HepG2 (cell line): ENCODE measurements around the gene LBR. TPM values are rescaled to one million over a fixed set of nuclear protein-coding genes. Genes with fewer than 3 reads are reported as not detected.

ENCODE experiments used
- CHD2 ChIP-seq: IDR thresholded peaks from 2 replicates; pipeline ENCODE4 v1.6.1; 2011; ENCODE audit warnings: low read depth, low read length, improper control_type of control experiment
- HDAC6 ChIP-seq: fragments of 200-600 bp; sonication (generic); IDR thresholded peaks from 2 replicates; pipeline ENCODE4 v1.7.0; 2017; ENCODE audit warnings: mild to moderate bottlenecking, antibody characterized with exemption, low read length, low read depth
- KLF13 ChIP-seq: sonication (generic); formaldehyde crosslinking; IDR thresholded peaks from 2 replicates; pipeline ENCODE4 v1.4.0; 2020; ENCODE audit warnings: mild to moderate bottlenecking, missing genetic modification reagents
- MAZ ChIP-seq, 2 experiments: sonication (generic) in 1 of 2; formaldehyde crosslinking in 1 of 2; IDR thresholded peaks; 2 replicates each; pipeline versions ENCODE4 v1.5.0 to v1.6.1; 2012 to 2020; ENCODE audit warnings: low read depth in 2 of 2, mild to moderate bottlenecking in 2 of 2, borderline replicate concordance in 1 of 2, improper control_type of control experiment in 1 of 2, low read length in 1 of 2, missing genetic modification reagents in 1 of 2, moderate library complexity in 1 of 2
- MLLT10 ChIP-seq: sonication (generic); formaldehyde crosslinking; IDR thresholded peaks from 2 replicates; pipeline ENCODE4 v1.4.0; 2020; ENCODE audit warnings: missing genetic modification reagents
- MTF1 ChIP-seq: sonication (generic); formaldehyde crosslinking; IDR thresholded peaks from 2 replicates; pipeline ENCODE4 v1.5.0; 2020; ENCODE audit warnings: missing genetic modification reagents
- NFIC ChIP-seq: IDR thresholded peaks from 2 replicates; pipeline ENCODE4 v1.6.1; 2012; ENCODE audit warnings: mild to moderate bottlenecking, low read length, inconsistent platforms
- NRL ChIP-seq: sonication (generic); formaldehyde crosslinking; IDR thresholded peaks from 2 replicates; pipeline ENCODE4 v1.5.0; 2020; ENCODE audit warnings: missing genetic modification reagents, mild to moderate bottlenecking, moderate library complexity, borderline replicate concordance
- REPIN1 ChIP-seq: sonication (generic); formaldehyde crosslinking; IDR thresholded peaks from 2 replicates; pipeline ENCODE4 v1.8.0; 2022; ENCODE audit warnings: missing genetic modification reagents, low read depth, mild to moderate bottlenecking, borderline replicate concordance
- SMARCC2 ChIP-seq: fragments of 450-650 bp; IDR thresholded peaks from 2 replicates; pipeline ENCODE4 v1.6.1; 2017; ENCODE audit warnings: antibody characterized with exemption, mild to moderate bottlenecking
- TFDP2 ChIP-seq: sonication (generic); formaldehyde crosslinking; IDR thresholded peaks from 2 replicates; pipeline ENCODE4 v1.4.0; 2020; ENCODE audit warnings: missing genetic modification reagents
- ZNF446 ChIP-seq: sonication (generic); formaldehyde crosslinking; IDR thresholded peaks from 2 replicates; pipeline ENCODE4 v1.5.0; 2020; ENCODE audit warnings: mild to moderate bottlenecking, missing genetic modification reagents
- ZNF598 ChIP-seq: sonication (generic); formaldehyde crosslinking; IDR thresholded peaks from 2 replicates; pipeline ENCODE4 v1.5.1; 2020; ENCODE audit warnings: mild to moderate bottlenecking, missing genetic modification reagents, borderline replicate concordance
- ZNF619 ChIP-seq: sonication (generic); formaldehyde crosslinking; IDR thresholded peaks from 2 replicates; pipeline ENCODE4 v1.4.0; 2020; ENCODE audit warnings: mild to moderate bottlenecking, missing genetic modification reagents
- ZNF670 ChIP-seq: sonication (generic); formaldehyde crosslinking; IDR thresholded peaks from 2 replicates; pipeline ENCODE4 v1.8.0; 2022; ENCODE audit warnings: mild to moderate bottlenecking, missing genetic modification reagents, borderline replicate concordance
- ZNF879 ChIP-seq: sonication (generic); formaldehyde crosslinking; IDR thresholded peaks from 2 replicates; pipeline ENCODE4 v1.8.1; 2023; ENCODE audit warnings: missing genetic modification reagents
- ZZZ3 ChIP-seq: sonication (generic); formaldehyde crosslinking; IDR thresholded peaks from 2 replicates; pipeline ENCODE4 v1.4.0; 2020; ENCODE audit warnings: missing genetic modification reagents, mild to moderate bottlenecking, borderline replicate concordance
- polyA plus RNA-seq, 8 experiments: library from polyadenylated mRNA; depleted of rRNA in 3 of 8; stranded (reverse) in 7 of 8; unstranded in 1 of 8; fragments of >200 nt; fragmentation: Illumina TruSeq in 4 of 8; extraction: Trizol in 4 of 8; gene quantifications; 2 replicates each; pipeline versions ENCODE4 v1.2.1 to v1.2.3, GENCODE V29; 2011 to 2016; ENCODE audit warnings: low read depth in 4 of 8, missing spikeins in 1 of 8, mixed read lengths in 1 of 8; ENCODE audit not compliant: insufficient read depth in 1 of 8
- total RNA-seq, 5 experiments: library from RNA; depleted of rRNA; stranded (reverse); fragments of >200 nt; fragmentation: Illumina TruSeq; extraction: Trizol; gene quantifications; 2 replicates each; pipeline ENCODE4 v1.2.3, GENCODE V29; 2016; ENCODE audit warnings: low read depth in 1 of 5
- TF ChIP-seq, protein P1 (sequence below): sonication (generic); formaldehyde crosslinking; IDR thresholded peaks from 2 replicates; pipeline ENCODE4 v1.9.0; 2021; ENCODE audit warnings: missing genetic modification reagents, borderline replicate concordance
- TF ChIP-seq, protein P2 (sequence below): IDR thresholded peaks from 2 replicates; pipeline ENCODE4 v1.6.1; 2016; ENCODE audit warnings: low read depth, missing genetic modification reagents, missing compliant biosample characterization

The LBR gene
- total and polyA plus RNA-seq, 2 of the 13 experiments (the other 11 are each of a cell fraction or from before 2014, with no cell fraction given), result 38.9 to 76.7 TPM

DNA sequence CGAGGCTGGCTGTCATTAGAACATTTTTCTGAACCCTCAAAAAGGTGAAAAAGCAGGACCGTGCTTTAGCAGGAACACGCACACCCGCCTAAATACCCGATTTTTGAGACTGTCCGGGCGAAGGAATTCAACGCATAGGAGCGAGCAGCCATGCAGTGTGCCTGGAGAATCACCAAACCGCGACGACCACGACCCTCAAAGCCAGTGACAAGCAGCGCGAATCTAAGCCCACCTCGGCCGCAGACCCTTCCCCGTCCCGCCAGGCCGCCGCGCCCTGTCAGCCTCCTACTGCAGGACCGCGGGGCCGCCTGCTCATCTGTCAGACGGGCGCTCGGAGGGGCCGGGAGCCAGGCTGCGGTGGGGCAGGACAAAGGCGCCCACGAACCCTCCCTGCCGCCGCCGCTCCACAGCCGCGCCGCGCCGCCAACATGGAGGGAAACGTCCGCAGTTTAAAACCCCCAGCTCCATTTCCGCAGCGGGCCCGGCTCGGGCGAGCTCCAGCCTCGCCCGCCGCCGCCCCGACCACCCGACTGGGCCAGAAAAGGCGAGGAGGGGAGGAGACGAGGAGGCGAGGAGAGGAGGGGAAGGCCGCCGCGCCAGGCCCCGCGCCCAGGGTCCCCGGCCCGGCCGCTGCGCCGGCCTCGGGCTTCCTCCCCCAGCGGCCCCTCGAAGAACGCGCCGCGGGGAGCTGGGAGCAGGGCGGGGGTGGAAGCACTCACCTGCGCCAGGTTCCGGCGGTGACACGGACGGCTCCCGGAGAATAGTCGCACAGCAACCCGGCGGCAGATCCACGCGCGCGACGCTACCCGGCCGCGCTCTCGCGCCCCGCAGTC, at the start of gene LBR (continued):
- TF ChIP-seq ZZZ3 (no peak), NRL (CRISPR knock-in tag) (no peak), ZNF598 (CRISPR knock-in tag) (no peak), MAZ (IDR thresholded peaks at IDR 0.05; ENCODE audit: borderline replicate concordance, low read depth, low read length) (no peak), MAZ (CRISPR knock-in tag; IDR thresholded peaks at IDR 0.05; ENCODE audit: low read depth) (no peak), CHD2 (no peak), ZNF879 (CRISPR knock-in tag) (peak; percentile 42), REPIN1 (CRISPR knock-in tag) (no peak), HDAC6 (no peak), MLLT10 (CRISPR knock-in tag) (no peak), SMARCC2 (no peak), ZNF619 (CRISPR knock-in tag) (no peak), ZNF446 (CRISPR knock-in tag) (no peak), ZNF670 (CRISPR knock-in tag) (0 out of 2 replicates have a peak, but pooled peaks have one; percentile 86), NFIC (no peak), KLF13 (no peak), MTF1 (CRISPR knock-in tag) (no peak), TFDP2 (CRISPR knock-in tag) (no peak)
- TF ChIP-seq, protein P1, sequence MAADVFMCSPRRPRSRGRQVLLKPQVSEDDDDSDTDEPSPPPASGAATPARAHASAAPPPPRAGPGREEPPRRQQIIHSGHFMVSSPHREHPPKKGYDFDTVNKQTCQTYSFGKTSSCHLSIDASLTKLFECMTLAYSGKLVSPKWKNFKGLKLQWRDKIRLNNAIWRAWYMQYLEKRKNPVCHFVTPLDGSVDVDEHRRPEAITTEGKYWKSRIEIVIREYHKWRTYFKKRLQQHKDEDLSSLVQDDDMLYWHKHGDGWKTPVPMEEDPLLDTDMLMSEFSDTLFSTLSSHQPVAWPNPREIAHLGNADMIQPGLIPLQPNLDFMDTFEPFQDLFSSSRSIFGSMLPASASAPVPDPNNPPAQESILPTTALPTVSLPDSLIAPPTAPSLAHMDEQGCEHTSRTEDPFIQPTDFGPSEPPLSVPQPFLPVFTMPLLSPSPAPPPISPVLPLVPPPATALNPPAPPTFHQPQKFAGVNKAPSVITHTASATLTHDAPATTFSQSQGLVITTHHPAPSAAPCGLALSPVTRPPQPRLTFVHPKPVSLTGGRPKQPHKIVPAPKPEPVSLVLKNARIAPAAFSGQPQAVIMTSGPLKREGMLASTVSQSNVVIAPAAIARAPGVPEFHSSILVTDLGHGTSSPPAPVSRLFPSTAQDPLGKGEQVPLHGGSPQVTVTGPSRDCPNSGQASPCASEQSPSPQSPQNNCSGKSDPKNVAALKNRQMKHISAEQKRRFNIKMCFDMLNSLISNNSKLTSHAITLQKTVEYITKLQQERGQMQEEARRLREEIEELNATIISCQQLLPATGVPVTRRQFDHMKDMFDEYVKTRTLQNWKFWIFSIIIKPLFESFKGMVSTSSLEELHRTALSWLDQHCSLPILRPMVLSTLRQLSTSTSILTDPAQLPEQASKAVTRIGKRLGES (CRISPR knock-in tag), result no peak
- TF ChIP-seq, protein P2, sequence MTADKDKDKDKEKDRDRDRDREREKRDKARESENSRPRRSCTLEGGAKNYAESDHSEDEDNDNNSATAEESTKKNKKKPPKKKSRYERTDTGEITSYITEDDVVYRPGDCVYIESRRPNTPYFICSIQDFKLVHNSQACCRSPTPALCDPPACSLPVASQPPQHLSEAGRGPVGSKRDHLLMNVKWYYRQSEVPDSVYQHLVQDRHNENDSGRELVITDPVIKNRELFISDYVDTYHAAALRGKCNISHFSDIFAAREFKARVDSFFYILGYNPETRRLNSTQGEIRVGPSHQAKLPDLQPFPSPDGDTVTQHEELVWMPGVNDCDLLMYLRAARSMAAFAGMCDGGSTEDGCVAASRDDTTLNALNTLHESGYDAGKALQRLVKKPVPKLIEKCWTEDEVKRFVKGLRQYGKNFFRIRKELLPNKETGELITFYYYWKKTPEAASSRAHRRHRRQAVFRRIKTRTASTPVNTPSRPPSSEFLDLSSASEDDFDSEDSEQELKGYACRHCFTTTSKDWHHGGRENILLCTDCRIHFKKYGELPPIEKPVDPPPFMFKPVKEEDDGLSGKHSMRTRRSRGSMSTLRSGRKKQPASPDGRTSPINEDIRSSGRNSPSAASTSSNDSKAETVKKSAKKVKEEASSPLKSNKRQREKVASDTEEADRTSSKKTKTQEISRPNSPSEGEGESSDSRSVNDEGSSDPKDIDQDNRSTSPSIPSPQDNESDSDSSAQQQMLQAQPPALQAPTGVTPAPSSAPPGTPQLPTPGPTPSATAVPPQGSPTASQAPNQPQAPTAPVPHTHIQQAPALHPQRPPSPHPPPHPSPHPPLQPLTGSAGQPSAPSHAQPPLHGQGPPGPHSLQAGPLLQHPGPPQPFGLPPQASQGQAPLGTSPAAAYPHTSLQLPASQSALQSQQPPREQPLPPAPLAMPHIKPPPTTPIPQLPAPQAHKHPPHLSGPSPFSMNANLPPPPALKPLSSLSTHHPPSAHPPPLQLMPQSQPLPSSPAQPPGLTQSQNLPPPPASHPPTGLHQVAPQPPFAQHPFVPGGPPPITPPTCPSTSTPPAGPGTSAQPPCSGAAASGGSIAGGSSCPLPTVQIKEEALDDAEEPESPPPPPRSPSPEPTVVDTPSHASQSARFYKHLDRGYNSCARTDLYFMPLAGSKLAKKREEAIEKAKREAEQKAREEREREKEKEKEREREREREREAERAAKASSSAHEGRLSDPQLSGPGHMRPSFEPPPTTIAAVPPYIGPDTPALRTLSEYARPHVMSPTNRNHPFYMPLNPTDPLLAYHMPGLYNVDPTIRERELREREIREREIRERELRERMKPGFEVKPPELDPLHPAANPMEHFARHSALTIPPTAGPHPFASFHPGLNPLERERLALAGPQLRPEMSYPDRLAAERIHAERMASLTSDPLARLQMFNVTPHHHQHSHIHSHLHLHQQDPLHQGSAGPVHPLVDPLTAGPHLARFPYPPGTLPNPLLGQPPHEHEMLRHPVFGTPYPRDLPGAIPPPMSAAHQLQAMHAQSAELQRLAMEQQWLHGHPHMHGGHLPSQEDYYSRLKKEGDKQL (CRISPR knock-in tag), result no peak
